GM23338 (cell line): ENCODE results near the gene NOP16. TPM values are rescaled to one million over a fixed set of nuclear protein-coding genes. Genes with fewer than 3 reads are reported as not detected.

Source experiments
- ATAC-seq: fragments of 200-7000 bp; cut with Tn5 transposase; 3 replicates; pipeline ENCODE4 v1.9.1; 2020
- DNase-seq: peaks from one replicate; pipeline ENCODE4 v3.0.0-alpha.2; 2015; ENCODE audit warnings: low spot score
- H2AFZ ChIP-seq: fragments of 200-600 bp; sonication (generic); 2 replicates; pipeline ENCODE4 v1.8.0; 2016; ENCODE audit warnings: antibody characterized with exemption, mild to moderate bottlenecking, moderate library complexity
- H3F3A ChIP-seq: fragments of 200-600 bp; sonication (generic); replicated peaks from 2 replicates; pipeline ENCODE4 v1.8.0; 2017; ENCODE audit warnings: antibody characterized with exemption, mixed run types, low read depth
- H3K27ac ChIP-seq: fragments of 200-600 bp; sonication (generic); 2 replicates; pipeline ENCODE4 v1.6.1; 2016; ENCODE audit warnings: low read depth
- H3K27me3 ChIP-seq: fragments of 200-600 bp; sonication (generic); 2 replicates; pipeline ENCODE4 v1.8.0; 2016; ENCODE audit warnings: mild to moderate bottlenecking, mixed run types, moderate library complexity; ENCODE audit not compliant: insufficient read depth
- H3K36me3 ChIP-seq: fragments of 200-600 bp; sonication (generic); 2 replicates; pipeline ENCODE4 v1.8.0; 2016; ENCODE audit warnings: mild to moderate bottlenecking; ENCODE audit not compliant: insufficient read depth
- H3K4me1 ChIP-seq: fragments of 200-600 bp; sonication (generic); 2 replicates; pipeline ENCODE4 v1.8.0; 2016; ENCODE audit warnings: mild to moderate bottlenecking, moderate library complexity; ENCODE audit not compliant: insufficient read depth
- H3K4me2 ChIP-seq: fragments of 200-600 bp; sonication (generic); 2 replicates; pipeline ENCODE4 v1.7.1; 2017; ENCODE audit warnings: mixed run types
- H3K4me3 ChIP-seq: fragments of 200-600 bp; sonication (generic); 2 replicates; pipeline ENCODE4 v1.6.1; 2016; ENCODE audit warnings: mixed run types
- H3K79me2 ChIP-seq: fragments of 200-600 bp; sonication (generic); replicated peaks from 2 replicates; pipeline ENCODE4 v1.8.0; 2017; ENCODE audit warnings: mild to moderate bottlenecking; ENCODE audit not compliant: insufficient read depth
- H3K9me2 ChIP-seq: fragments of 200-600 bp; sonication (generic); 2 replicates; pipeline ENCODE4 v1.8.0; 2017; ENCODE audit not compliant: insufficient read depth
- H4K20me1 ChIP-seq: fragments of 200-600 bp; sonication (generic); replicated peaks from 2 replicates; pipeline ENCODE4 v1.8.0; 2017; ENCODE audit warnings: mild to moderate bottlenecking; ENCODE audit not compliant: insufficient read depth
- H3K27ac Mint-ChIP-seq: 2 replicates; pipeline ENCODE4 v1.8.0; 2020; ENCODE audit warnings: inconsistent platforms, mild to moderate bottlenecking, moderate library complexity, mixed read lengths
- H3K27me3 Mint-ChIP-seq: 3 replicates; pipeline ENCODE4 v1.8.0; 2022; ENCODE audit warnings: low read depth, mild to moderate bottlenecking, moderate library complexity, mixed read lengths, inconsistent platforms; ENCODE audit not compliant: insufficient read depth, poor library complexity
- H3K36me3 Mint-ChIP-seq: 3 replicates; pipeline ENCODE4 v1.8.0; 2021; ENCODE audit warnings: low read depth, mild to moderate bottlenecking, inconsistent platforms, moderate library complexity, mixed read lengths
- H3K4me1 Mint-ChIP-seq: 3 replicates; pipeline ENCODE4 v1.8.0; 2020; ENCODE audit warnings: mild to moderate bottlenecking, inconsistent platforms, mixed read lengths
- H3K4me3 Mint-ChIP-seq: 3 replicates; pipeline ENCODE4 v1.8.0; 2021; ENCODE audit warnings: moderate library complexity, mild to moderate bottlenecking, inconsistent platforms, mixed read lengths
- H3K9me3 Mint-ChIP-seq: 3 replicates; pipeline ENCODE4 v1.8.0; 2020; ENCODE audit warnings: moderate library complexity, mild to moderate bottlenecking, inconsistent platforms, mixed read lengths
- CREB1 ChIP-seq: fragments of 250-450 bp; sonication (Bioruptor Pico); IDR thresholded peaks from 2 replicates; pipeline ENCODE4 v1.5.0; 2020; ENCODE audit warnings: low read depth, mild to moderate bottlenecking, moderate library complexity
- CTCF ChIP-seq, 2 experiments: fragments of 200-600 bp in 1 of 2; sonication (generic) in 1 of 2; conservative IDR thresholded peaks; 2 replicates each; pipeline versions ENCODE4 v1.5.1 to v1.6.1; 2016 to 2017; ENCODE audit warnings: antibody characterized with exemption in 2 of 2, low read depth in 2 of 2, mild to moderate bottlenecking in 2 of 2, moderate library complexity in 1 of 2
- ETS1 ChIP-seq: IDR thresholded peaks from 2 replicates; pipeline ENCODE4 v1.6.1; 2016; ENCODE audit warnings: antibody characterized with exemption
- EZH2 ChIP-seq: fragments of 200-600 bp; sonication (generic); IDR thresholded peaks from one replicate; pipeline ENCODE4 v1.8.0; 2017; ENCODE audit warnings: antibody characterized with exemption, mild to moderate bottlenecking, low read depth; ENCODE audit not compliant: unreplicated experiment
- EZH2phosphoT487 ChIP-seq: fragments of 200-600 bp; sonication (generic); IDR thresholded peaks from one replicate; pipeline ENCODE4 v1.8.1; 2018; ENCODE audit warnings: antibody characterized with exemption; ENCODE audit not compliant: unreplicated experiment
- JUNB ChIP-seq: IDR thresholded peaks from one replicate; pipeline ENCODE4 v1.6.1; 2016; ENCODE audit warnings: antibody characterized with exemption; ENCODE audit not compliant: unreplicated experiment
- NANOG ChIP-seq: IDR thresholded peaks from 2 replicates; pipeline ENCODE4 v1.6.1; 2016; ENCODE audit warnings: antibody characterized with exemption, borderline replicate concordance
- POLR2AphosphoS5 ChIP-seq: IDR thresholded peaks from 2 replicates; pipeline ENCODE4 v1.6.1; 2016; ENCODE audit warnings: antibody characterized with exemption, low read depth
- REST ChIP-seq: IDR thresholded peaks from one replicate; pipeline ENCODE4 v1.6.1; 2018; ENCODE audit warnings: antibody characterized with exemption; ENCODE audit not compliant: unreplicated experiment
- STAT1 ChIP-seq: IDR thresholded peaks from one replicate; pipeline ENCODE4 v1.6.1; 2016; ENCODE audit warnings: antibody characterized with exemption; ENCODE audit not compliant: unreplicated experiment
- ZNF114 ChIP-seq: fragments of 250-450 bp; sonication (Bioruptor Pico); IDR thresholded peaks from 2 replicates; pipeline ENCODE4 v1.5.0; 2020; ENCODE audit warnings: mild to moderate bottlenecking, moderate library complexity
- ZNF331 ChIP-seq: fragments of 250-450 bp; sonication (Bioruptor Pico); IDR thresholded peaks from 2 replicates; pipeline ENCODE4 v1.5.0; 2020; ENCODE audit warnings: low read depth, mild to moderate bottlenecking, moderate library complexity
- ZNF462 ChIP-seq: fragments of 250-450 bp; sonication (Bioruptor Pico); IDR thresholded peaks from 2 replicates; pipeline ENCODE4 v1.5.0; 2020; ENCODE audit warnings: mild to moderate bottlenecking, moderate library complexity
- polyA plus RNA-seq: library from polyadenylated mRNA; unstranded; fragments of >200 nt; fragmentation: Nextera tagmentation; extraction: Ambion mirVana; gene quantifications from 2 replicates; pipeline ENCODE4 v1.2.1, GENCODE V29; 2016
- total RNA-seq: library from RNA; depleted of rRNA; stranded (reverse); fragments of >200 nt; shearing (Covaris generic); gene quantifications from 2 replicates; pipeline ENCODE4 v1.2.3, GENCODE V29; 2014

Gene NOP16
- total and polyA plus RNA-seq, 2 experiments from 2014 or later, result 43.4 to 181 TPM

DNA sequence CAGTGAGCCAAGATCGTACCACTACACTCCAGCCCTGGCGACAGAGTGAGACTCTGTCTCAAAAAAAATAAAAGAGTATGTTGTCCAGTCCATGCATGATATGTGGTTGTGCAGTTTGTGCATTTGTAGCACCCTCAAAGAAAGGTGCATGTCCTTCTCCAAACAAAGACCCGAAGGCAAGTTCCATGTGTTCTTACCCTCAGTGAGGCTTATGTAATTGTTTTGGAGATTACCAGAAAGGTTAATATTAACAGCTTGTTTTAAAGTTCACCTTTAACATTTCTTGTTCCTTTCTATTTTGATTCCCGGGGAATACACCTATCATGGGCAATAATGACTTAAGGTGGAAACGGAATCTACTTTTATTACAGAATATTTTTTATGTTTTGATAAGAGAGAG, 49.1 kb downstream of the NOP16 start:
- Mint-ChIP-seq H3K27me3 (peaks cover 2% of the 10 kb centered on the region), H3K4me3 (no peak overlapping the region)

More for the DNA sequence above, 49.1 kb downstream of the NOP16 start:
- Histone ChIP-seq H3K4me3 (no peak overlapping the region), H4K20me1 (no peaks in the 10 kb centered on the region), H3K79me2 (no peaks in the 10 kb centered on the region), H3F3A (no peaks in the 10 kb centered on the region), H3K27me3 (no peaks in the 10 kb centered on the region), H2AFZ (no peak overlapping the region), H3K27ac (no peak overlapping the region), H3K4me1 (no peaks in the 10 kb centered on the region), H3K36me3 (no peaks in the 10 kb centered on the region), H3K4me2 (no peak overlapping the region), H3K9me2 (no peaks in the 10 kb centered on the region)
- no peaks in the 10 kb centered on the region for H3K4me1 Mint-ChIP-seq
- peaks cover 13% of the 10 kb centered on the region for H3K36me3 Mint-ChIP-seq
- no peak for TF ChIP-seq ETS1
- TF ChIP-seq EZH2phosphoT487, result no peak
- TF ChIP-seq ZNF114 (CRISPR knock-in tag), result no peak
- TF ChIP-seq POLR2AphosphoS5, result no peak
- no peak for TF ChIP-seq REST
- TF ChIP-seq JUNB, result no peak
- no peak for TF ChIP-seq NANOG
- TF ChIP-seq STAT1, result no peak
- TF ChIP-seq ZNF331, result no peak
- TF ChIP-seq EZH2, result no peak
- no peak for TF ChIP-seq ZNF462
- TF ChIP-seq CTCF (conservative IDR thresholded peaks at IDR 0.05; ENCODE audit: low read depth in 2 of 2), result no peak
- no peak for TF ChIP-seq CREB1 (CRISPR knock-in tag)
- no peak overlapping the region for H3K27ac Mint-ChIP-seq
- ATAC-seq (no peak), DNase-seq (no peak)
- H3K9me3 Mint-ChIP-seq, result no peaks in the 10 kb centered on the region
